Measurements from ENCODE around the gene STK39.

Gene STK39

GRCh38 chr2:168002021-168002553 lies 245.3 kb downstream of the STK39 start:
- Histone ChIP-seq H3K9me3 (ENCODE audit: control insufficient read depth in 2 of 2, low read length in 2 of 2) (no peaks in the 10 kb centered on the region), H3K4me1 (ENCODE audit: control insufficient read depth, insufficient read depth, low read length) (no peaks in the 10 kb centered on the region), H3K4me3 (ENCODE audit: low read length in 2 of 2) (no peak overlapping the region), H3K27ac (ENCODE audit: low read length) (no peak overlapping the region), H3K9ac (ENCODE audit: low read length in 2 of 2) (no peak overlapping the region), H3K36me3 (ENCODE audit: control insufficient read depth in 2 of 2, insufficient read depth in 2 of 2, low read length in 2 of 2) (peaks cover 3% of the 10 kb centered on the region in 2 donors), H3K27me3 (ENCODE audit: control insufficient read depth in 1 of 2, insufficient read depth in 2 of 2, low read length in 2 of 2) (no peaks in the 10 kb centered on the region)

- Histone ChIP-seq H3K27ac (ENCODE audit: low read length) (no peak overlapping the region), H3K9ac (ENCODE audit: low read length in 2 of 2) (no peak overlapping the region), H3K4me3 (ENCODE audit: low read length in 2 of 2) (no peak overlapping the region), H3K27me3 (ENCODE audit: control insufficient read depth in 1 of 2, insufficient read depth in 2 of 2, low read length in 2 of 2) (no peaks in the 10 kb centered on the region), H3K9me3 (ENCODE audit: control insufficient read depth in 2 of 2, low read length in 2 of 2) (no peaks in the 10 kb centered on the region), H3K4me1 (ENCODE audit: control insufficient read depth, insufficient read depth, low read length) (no peaks in the 10 kb centered on the region), H3K36me3 (ENCODE audit: control insufficient read depth in 2 of 2, insufficient read depth in 2 of 2, low read length in 2 of 2) (peaks cover 2 to 5% of the 10 kb centered on the region in 2 donors)
These were observed 255.1 kb downstream of the STK39 start for GRCh38 chr2:167992278-167992677.

- Histone ChIP-seq H3K4me3 (ENCODE audit: low read length in 2 of 2) (no peak overlapping the region), H3K9ac (ENCODE audit: low read length in 2 of 2) (no peak overlapping the region), H3K27ac (ENCODE audit: low read length) (no peak overlapping the region), H3K27me3 (ENCODE audit: control insufficient read depth in 1 of 2, insufficient read depth in 2 of 2, low read length in 2 of 2) (no peaks in the 10 kb centered on the region), H3K36me3 (ENCODE audit: control insufficient read depth in 2 of 2, insufficient read depth in 2 of 2, low read length in 2 of 2) (peaks cover 0 to 2% of the 10 kb centered on the region in 2 donors), H3K4me1 (ENCODE audit: control insufficient read depth, insufficient read depth, low read length) (no peaks in the 10 kb centered on the region), H3K9me3 (ENCODE audit: control insufficient read depth in 2 of 2, low read length in 2 of 2) (no peaks in the 10 kb centered on the region)
These were observed 257.3 kb downstream of the STK39 start for GRCh38 chr2:167990062-167990461.

GRCh38 chr2:167988296-167988695 lies 259.1 kb downstream of the STK39 start:
- Histone ChIP-seq H3K27ac (ENCODE audit: low read length) (no peak overlapping the region), H3K4me3 (ENCODE audit: low read length in 2 of 2) (no peak overlapping the region), H3K27me3 (ENCODE audit: control insufficient read depth in 1 of 2, insufficient read depth in 2 of 2, low read length in 2 of 2) (no peaks in the 10 kb centered on the region), H3K9ac (ENCODE audit: low read length in 2 of 2) (no peak overlapping the region), H3K9me3 (ENCODE audit: control insufficient read depth in 2 of 2, low read length in 2 of 2) (no peaks in the 10 kb centered on the region), H3K36me3 (ENCODE audit: control insufficient read depth in 2 of 2, insufficient read depth in 2 of 2, low read length in 2 of 2) (peaks cover 2 to 6% of the 10 kb centered on the region in 2 donors), H3K4me1 (ENCODE audit: control insufficient read depth, insufficient read depth, low read length) (no peaks in the 10 kb centered on the region)

DNA sequence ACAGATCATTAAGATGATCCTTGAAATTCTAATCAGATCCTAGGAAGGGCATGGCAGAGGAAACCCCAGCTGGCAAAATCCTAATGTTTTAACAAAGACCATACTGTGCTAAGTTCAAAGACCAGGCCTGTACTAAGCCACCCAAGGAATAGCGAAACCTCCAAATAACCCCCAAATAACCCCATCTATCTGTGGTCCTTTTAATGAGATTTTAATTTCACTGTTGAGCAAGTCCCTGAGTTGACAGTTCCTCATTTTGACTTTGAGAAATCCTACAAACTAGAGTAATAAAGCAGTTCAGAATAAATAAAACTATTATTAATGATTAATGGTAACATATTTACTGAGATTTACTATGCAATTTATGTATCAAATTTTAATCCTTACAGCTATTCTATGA lies 259.8 kb downstream of the STK39 start:
- H3K4me3 ChIP-seq (ENCODE audit: low read length in 2 of 2) = no peak overlapping the region
- H3K9ac ChIP-seq (ENCODE audit: low read length in 2 of 2) = no peak overlapping the region
- H3K36me3 ChIP-seq (ENCODE audit: control insufficient read depth in 2 of 2, insufficient read depth in 2 of 2, low read length in 2 of 2) = peaks cover 2 to 6% of the 10 kb centered on the region in 2 donors
- no peaks in the 10 kb centered on the region for H3K27me3 ChIP-seq (ENCODE audit: control insufficient read depth in 1 of 2, insufficient read depth in 2 of 2, low read length in 2 of 2)
- no peaks in the 10 kb centered on the region for H3K9me3 ChIP-seq (ENCODE audit: control insufficient read depth in 2 of 2, low read length in 2 of 2)
- no peak overlapping the region for H3K27ac ChIP-seq (ENCODE audit: low read length)
- H3K4me1 ChIP-seq (ENCODE audit: control insufficient read depth, insufficient read depth, low read length) = no peaks in the 10 kb centered on the region

DNA sequence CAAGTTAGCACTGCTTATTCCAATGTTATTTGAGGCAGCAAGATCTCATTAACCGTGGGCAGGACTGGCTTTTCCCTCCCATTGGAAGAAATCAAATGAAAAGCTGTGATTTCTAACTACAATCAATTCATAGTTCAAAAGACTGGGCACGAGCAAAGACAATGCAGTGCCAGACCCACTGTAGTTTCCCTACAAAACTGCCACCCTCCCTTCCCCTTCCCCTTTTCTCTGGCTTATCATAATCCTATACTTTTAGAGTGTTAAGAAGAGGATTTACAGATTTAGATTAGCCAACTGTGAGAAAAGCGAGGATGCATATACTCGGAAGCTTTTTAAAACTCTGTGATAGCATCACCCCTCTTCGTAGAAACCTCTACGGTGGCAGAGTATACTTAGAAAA lies 260.4 kb downstream of the STK39 start:
- Histone ChIP-seq H3K4me3 (ENCODE audit: low read length in 2 of 2) (no peak overlapping the region), H3K4me1 (ENCODE audit: control insufficient read depth, insufficient read depth, low read length) (no peaks in the 10 kb centered on the region), H3K36me3 (ENCODE audit: control insufficient read depth in 2 of 2, insufficient read depth in 2 of 2, low read length in 2 of 2) (peaks cover 2 to 6% of the 10 kb centered on the region in 2 donors), H3K27me3 (ENCODE audit: control insufficient read depth in 1 of 2, insufficient read depth in 2 of 2, low read length in 2 of 2) (no peaks in the 10 kb centered on the region), H3K27ac (ENCODE audit: low read length) (no peak overlapping the region), H3K9me3 (ENCODE audit: control insufficient read depth in 2 of 2, low read length in 2 of 2) (no peaks in the 10 kb centered on the region), H3K9ac (ENCODE audit: low read length in 2 of 2) (no peak overlapping the region)

DNA sequence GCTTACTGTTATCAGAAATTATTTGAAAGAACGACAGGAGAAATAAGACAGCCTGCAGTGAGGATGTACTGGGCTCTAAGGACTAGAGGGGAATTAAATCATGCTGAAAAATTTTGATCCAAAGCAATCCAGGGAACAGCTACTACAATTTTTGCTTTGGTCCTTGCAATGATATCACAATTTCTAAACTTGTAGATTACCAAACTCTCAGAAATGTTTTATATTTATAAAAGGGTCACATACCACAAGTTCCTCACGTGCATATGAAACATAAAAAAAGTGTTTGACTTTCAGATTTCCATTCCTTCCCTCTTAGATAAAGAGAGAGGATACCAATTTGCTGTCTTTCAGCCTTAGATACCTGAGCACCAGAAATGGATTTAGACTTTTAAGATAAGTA lies 261.2 kb downstream of the STK39 start:
- no peaks in the 10 kb centered on the region for H3K9me3 ChIP-seq (ENCODE audit: control insufficient read depth in 2 of 2, low read length in 2 of 2)
- no peak overlapping the region for H3K4me3 ChIP-seq (ENCODE audit: low read length in 2 of 2)
- no peak overlapping the region for H3K9ac ChIP-seq (ENCODE audit: low read length in 2 of 2)
- no peaks in the 10 kb centered on the region for H3K27me3 ChIP-seq (ENCODE audit: control insufficient read depth in 1 of 2, insufficient read depth in 2 of 2, low read length in 2 of 2)
- no peaks in the 10 kb centered on the region for H3K4me1 ChIP-seq (ENCODE audit: control insufficient read depth, insufficient read depth, low read length)
- no peak overlapping the region for H3K27ac ChIP-seq (ENCODE audit: low read length)
- peaks cover 0 to 6% of the 10 kb centered on the region in 2 donors for H3K36me3 ChIP-seq (ENCODE audit: control insufficient read depth in 2 of 2, insufficient read depth in 2 of 2, low read length in 2 of 2)

DNA sequence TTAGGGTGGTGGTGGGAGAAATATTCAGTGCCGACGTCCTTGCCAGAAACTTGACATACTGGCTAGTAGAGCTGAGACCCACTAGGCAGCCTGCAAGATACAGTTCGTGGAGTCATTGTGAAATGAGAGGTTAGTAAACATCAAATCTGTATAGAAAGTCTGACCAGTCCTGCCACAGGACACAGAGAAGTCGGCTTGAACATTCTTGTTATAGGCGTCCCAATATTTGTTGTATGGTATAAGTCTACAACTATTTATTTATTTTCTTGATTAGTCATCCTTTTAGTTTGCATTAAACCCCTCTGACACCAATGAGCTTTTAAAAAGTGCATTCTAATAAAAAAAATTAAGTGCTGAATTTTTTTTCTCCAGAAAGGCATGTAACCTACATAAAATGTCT lies 265.4 kb downstream of the STK39 start:
- H3K9ac ChIP-seq (ENCODE audit: low read length in 2 of 2) = no peak overlapping the region

GRCh38 chr2:167980439-167980838 lies 267.0 kb downstream of the STK39 start:
- Histone ChIP-seq H3K9me3 (ENCODE audit: control insufficient read depth in 2 of 2, low read length in 2 of 2) (no peaks in the 10 kb centered on the region), H3K4me1 (ENCODE audit: control insufficient read depth, insufficient read depth, low read length) (no peaks in the 10 kb centered on the region), H3K36me3 (ENCODE audit: control insufficient read depth in 2 of 2, insufficient read depth in 2 of 2, low read length in 2 of 2) (peaks cover 0 to 6% of the 10 kb centered on the region in 2 donors), H3K9ac (ENCODE audit: low read length in 2 of 2) (no peak overlapping the region), H3K27ac (ENCODE audit: low read length) (no peak overlapping the region), H3K4me3 (ENCODE audit: low read length in 2 of 2) (no peak overlapping the region), H3K27me3 (ENCODE audit: control insufficient read depth in 1 of 2, insufficient read depth in 2 of 2, low read length in 2 of 2) (no peaks in the 10 kb centered on the region)

More for the DNA sequence above, 265.4 kb downstream of the STK39 start:
- no peak overlapping the region for H3K4me3 ChIP-seq (ENCODE audit: low read length in 2 of 2)
- H3K9me3 ChIP-seq (ENCODE audit: control insufficient read depth in 2 of 2, low read length in 2 of 2) = no peaks in the 10 kb centered on the region
- H3K36me3 ChIP-seq (ENCODE audit: control insufficient read depth in 2 of 2, insufficient read depth in 2 of 2, low read length in 2 of 2) = peaks cover 0 to 6% of the 10 kb centered on the region in 2 donors
- H3K27ac ChIP-seq (ENCODE audit: low read length) = no peak overlapping the region
- H3K4me1 ChIP-seq (ENCODE audit: control insufficient read depth, insufficient read depth, low read length) = no peaks in the 10 kb centered on the region
- no peaks in the 10 kb centered on the region for H3K27me3 ChIP-seq (ENCODE audit: control insufficient read depth in 1 of 2, insufficient read depth in 2 of 2, low read length in 2 of 2)

DNA sequence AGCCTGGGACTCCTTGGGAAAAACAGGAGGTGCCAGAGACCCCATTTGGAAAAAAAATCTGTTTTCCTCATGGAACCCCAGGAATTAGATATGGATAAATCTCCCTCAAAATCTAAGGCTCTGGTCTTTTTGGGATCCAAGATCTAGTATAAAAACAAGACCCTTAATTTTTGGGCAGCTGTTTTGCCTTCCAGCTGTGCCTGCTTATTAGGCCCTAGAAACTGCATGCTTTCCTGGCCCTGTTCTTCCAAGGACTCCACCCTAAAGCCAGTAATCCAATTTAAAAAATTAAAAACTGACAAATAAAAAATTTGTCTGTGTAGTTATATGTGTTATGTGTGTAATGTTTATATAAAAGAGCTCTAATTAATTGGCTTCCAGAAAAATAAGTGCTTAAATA lies 274.6 kb downstream of the STK39 start:
- Histone ChIP-seq H3K27me3 (ENCODE audit: control insufficient read depth in 1 of 2, insufficient read depth in 2 of 2, low read length in 2 of 2) (no peaks in the 10 kb centered on the region), H3K27ac (ENCODE audit: low read length) (no peak overlapping the region), H3K36me3 (ENCODE audit: control insufficient read depth in 2 of 2, insufficient read depth in 2 of 2, low read length in 2 of 2) (no peaks in the 10 kb centered on the region), H3K4me1 (ENCODE audit: control insufficient read depth, insufficient read depth, low read length) (no peaks in the 10 kb centered on the region), H3K4me3 (ENCODE audit: low read length in 2 of 2) (no peak overlapping the region), H3K9me3 (ENCODE audit: control insufficient read depth in 2 of 2, low read length in 2 of 2) (no peaks in the 10 kb centered on the region), H3K9ac (ENCODE audit: low read length in 2 of 2) (no peak overlapping the region)

GRCh38 chr2:167972020-167972419 lies 275.4 kb downstream of the STK39 start:
- peaks cover 2% of the 10 kb centered on the region for H3K4me1 ChIP-seq (ENCODE audit: control insufficient read depth, insufficient read depth, low read length)
- H3K9ac ChIP-seq (ENCODE audit: low read length in 2 of 2) = no peak overlapping the region
- H3K27ac ChIP-seq (ENCODE audit: low read length) = no peak overlapping the region
- H3K36me3 ChIP-seq (ENCODE audit: control insufficient read depth in 2 of 2, insufficient read depth in 2 of 2, low read length in 2 of 2) = no peaks in the 10 kb centered on the region
- H3K4me3 ChIP-seq (ENCODE audit: low read length in 2 of 2) = no peak overlapping the region
- no peaks in the 10 kb centered on the region for H3K9me3 ChIP-seq (ENCODE audit: control insufficient read depth in 2 of 2, low read length in 2 of 2)
- H3K27me3 ChIP-seq (ENCODE audit: control insufficient read depth in 1 of 2, insufficient read depth in 2 of 2, low read length in 2 of 2) = no peaks in the 10 kb centered on the region
